BJ (cell line): ENCODE data around the gene TSPAN31. TPM values are rescaled to one million over a fixed set of nuclear protein-coding genes. Genes with fewer than 3 reads are reported as not detected.
A peak's percentile ranks its signal among the peaks of the same experiment; 100 is the strongest.

Experiments used
- CTCF ChIA-PET: fragments of 350-600 bp; formaldehyde crosslinking; extraction: SDS; loops from one replicate; lab custom pipeline; 2021; ENCODE audit warnings: antibody characterized with exemption, inconsistent platforms; lab: Yijun Ruan, JAX
- POLR2A ChIA-PET: fragments of 300-600 bp; sonication (Branson Sonifier 250); formaldehyde crosslinking; extraction: SDS; loops from one replicate; lab custom pipeline; 2021; ENCODE audit warnings: antibody characterized with exemption; lab: Charles Lee
- DNase-seq: peaks from one replicate; pipeline ENCODE4 v3.0.0-alpha.2; 2011; ENCODE audit warnings: low read depth
- H3K27me3 ChIP-seq: 2 replicates; pipeline ENCODE4 v1.6.0; 2011; ENCODE audit warnings: low read length; ENCODE audit not compliant: control insufficient read depth, insufficient read depth
- H3K36me3 ChIP-seq: 2 replicates; pipeline ENCODE4 v1.5.1; 2011; ENCODE audit warnings: low read length; ENCODE audit not compliant: control insufficient read depth, insufficient read depth
- H3K4me3 ChIP-seq: 2 replicates; pipeline ENCODE4 v1.5.1; 2011; ENCODE audit warnings: low read depth, mild to moderate bottlenecking, control low read depth, low read length
- CTCF ChIP-seq: IDR thresholded peaks from 2 replicates; pipeline ENCODE4 v1.5.1; 2011; ENCODE audit warnings: low read depth, mild to moderate bottlenecking, control low read depth, inconsistent platforms, low read length, moderate library complexity; ENCODE audit not compliant: insufficient read depth
- polyA plus RNA-seq: library from polyadenylated mRNA; depleted of rRNA; stranded (reverse); fragments of >200 nt; gene quantifications from 2 replicates; pipeline ENCODE4 v1.2.3, GENCODE V29; 2011

The TSPAN31 gene
- polyA plus RNA-seq, 1 experiment, result 25.7 TPM

GRCh38 chr12:57738661-57739237, 6.1 kb upstream of the TSPAN31 start, which contains the start of gene AGAP2:
AGAP2 (minus strand) TSS chr12:57738742; CDS start chr12:57738246, 496 bp downstream.
- CTCF ChIA-PET, result interaction anchor here (1.2 to 4.4 kb wide), 2 partner anchors 13 to 156 kb away, joined by 3 to 58 read pairs; no protein-coding TSS in a partner anchor
- H3K36me3 ChIP-seq, result no peaks in the 10 kb centered on the region

GRCh38 chr12:57739387-57739786, 5.5 kb upstream of the TSPAN31 start:
- ChIA-PET CTCF (interaction anchor here (1.2 to 1.8 kb wide), 2 partner anchors 9 to 156 kb away, joined by 3 to 5 read pairs; no protein-coding TSS in a partner anchor), POLR2A (no interaction called here)
- TF ChIP-seq CTCF, result no peak
- H3K4me3 ChIP-seq, result no peak overlapping the region
- peaks cover 51% of the 10 kb centered on the region for H3K27me3 ChIP-seq
- no peak for DNase-seq
- H3K36me3 ChIP-seq, result no peaks in the 10 kb centered on the region

More at GRCh38 chr12:57738661-57739237, 6.1 kb upstream of the TSPAN31 start, which contains the start of gene AGAP2:
- peaks cover 55% of the 10 kb centered on the region for H3K27me3 ChIP-seq
- H3K4me3 ChIP-seq, result peak within 1 kb of the TSS; percentile 22; the same call in 1 of the 2 replicates
- DNase-seq, result no peak
- no peak for TF ChIP-seq CTCF
- POLR2A ChIA-PET, result no interaction called here

- no peaks in the 10 kb centered on the region for H3K36me3 ChIP-seq
- no peak overlapping the region for H3K4me3 ChIP-seq
- H3K27me3 ChIP-seq, result peaks cover 48% of the 10 kb centered on the region
- ChIA-PET CTCF (interaction anchor here (0.6 to 1.8 kb wide), 3 partner anchors 9 to 147 kb away, joined by 3 to 5 read pairs (median 3); no protein-coding TSS in a partner anchor), POLR2A (no interaction called here)
- no peak for TF ChIP-seq CTCF
- no peak for DNase-seq
Measured at GRCh38 chr12:57739914-57740538, 4.8 kb upstream of the TSPAN31 start.

GRCh38 chr12:57740656-57741412, 4.0 kb upstream of the TSPAN31 start:
- POLR2A ChIA-PET, result no interaction called here
- H3K4me3 ChIP-seq, result no peak overlapping the region
- H3K27me3 ChIP-seq, result peaks cover 45% of the 10 kb centered on the region
- H3K36me3 ChIP-seq, result no peaks in the 10 kb centered on the region
- CTCF ChIA-PET, result interaction anchor here (0.6 to 1.8 kb wide), 4 partner anchors 10 to 148 kb away, joined by 3 to 5 read pairs (median 4); no protein-coding TSS in a partner anchor
- no peak for TF ChIP-seq CTCF
- DNase-seq, result no peak
